CD4-positive, alpha-beta T cell treated with Interleukin-10 for 1 hour (primary cell): Measurements from ENCODE around the gene CTSK.

Source experiments
- DNase-seq: peaks from one replicate; pipeline ENCODE4 v3.0.0-alpha.2; 2020

Gene CTSK

GRCh38 chr1:150751443-150751842, 56.6 kb downstream of the CTSK start:
- no peak for DNase-seq

- no peak for DNase-seq
Measured at GRCh38 chr1:150749720-150750311, 58.2 kb downstream of the CTSK start.

- no peak for DNase-seq
Measured at GRCh38 chr1:150748878-150749719, 59.0 kb downstream of the CTSK start.
